Neural progenitor cell (in vitro differentiated cells): Measurements from ENCODE around the gene SDCCAG8. TPM values are rescaled to one million over a fixed set of nuclear protein-coding genes. Genes with fewer than 3 reads are reported as not detected.

Experiments used
- DNase-seq: peaks from one replicate; pipeline ENCODE4 v3.0.0-alpha.2; 2016; ENCODE audit warnings: low spot score
- H2AFZ ChIP-seq: fragments of 200-600 bp; sonication (generic); replicated peaks from 2 replicates; pipeline ENCODE4 v1.6.1; 2016; ENCODE audit warnings: antibody characterized with exemption
- H3F3A ChIP-seq: fragments of 200-600 bp; sonication (generic); 2 replicates; pipeline ENCODE4 v1.6.1; 2016; ENCODE audit warnings: antibody characterized with exemption, low read depth
- H3K27ac ChIP-seq: fragments of 200-600 bp; sonication (generic); 2 replicates; pipeline ENCODE4 v1.5.1; 2016; ENCODE audit warnings: mild to moderate bottlenecking
- H3K27me3 ChIP-seq: fragments of 200-600 bp; sonication (generic); 2 replicates; pipeline ENCODE4 v1.6.1; 2016; ENCODE audit warnings: mild to moderate bottlenecking, moderate library complexity
- H3K36me3 ChIP-seq: fragments of 200-600 bp; sonication (generic); 2 replicates; pipeline ENCODE4 v1.5.1; 2016
- H3K4me1 ChIP-seq: fragments of 200-600 bp; sonication (generic); 2 replicates; pipeline ENCODE4 v1.6.1; 2016; ENCODE audit warnings: mixed run types
- H3K4me2 ChIP-seq: fragments of 200-600 bp; sonication (generic); 2 replicates; pipeline ENCODE4 v1.6.1; 2016
- H3K4me3 ChIP-seq: fragments of 200-600 bp; sonication (generic); 2 replicates; pipeline ENCODE4 v1.5.1; 2016
- H3K79me2 ChIP-seq: fragments of 200-600 bp; sonication (generic); 2 replicates; pipeline ENCODE4 v1.6.1; 2016; ENCODE audit warnings: low read depth
- H3K9ac ChIP-seq: fragments of 200-600 bp; sonication (generic); 2 replicates; pipeline ENCODE4 v1.6.1; 2016
- H3K9me3 ChIP-seq: fragments of 200-600 bp; sonication (generic); 2 replicates; pipeline ENCODE4 v1.5.1; 2016; ENCODE audit warnings: low read depth
- H4K20me1 ChIP-seq: fragments of 200-600 bp; sonication (generic); 2 replicates; pipeline ENCODE4 v1.6.1; 2016; ENCODE audit warnings: low read depth
- H3K27ac Mint-ChIP-seq: 3 replicates; pipeline ENCODE4 v1.8.0; 2021; ENCODE audit warnings: mixed read lengths
- H3K27me3 Mint-ChIP-seq: 2 replicates; pipeline ENCODE4 v1.8.0; 2022; ENCODE audit warnings: low read depth, mild to moderate bottlenecking, inconsistent platforms, moderate library complexity, mixed read lengths; ENCODE audit not compliant: insufficient read depth
- H3K36me3 Mint-ChIP-seq: 3 replicates; pipeline ENCODE4 v1.8.0; 2021; ENCODE audit warnings: mixed read lengths
- H3K4me1 Mint-ChIP-seq: 3 replicates; pipeline ENCODE4 v1.8.0; 2021; ENCODE audit warnings: mixed read lengths
- H3K4me3 Mint-ChIP-seq: 3 replicates; pipeline ENCODE4 v1.8.0; 2021; ENCODE audit warnings: mild to moderate bottlenecking, moderate library complexity, mixed read lengths
- H3K9me3 Mint-ChIP-seq: 3 replicates; pipeline ENCODE4 v1.8.0; 2020; ENCODE audit warnings: mixed read lengths
- CTCF ChIP-seq: fragments of 200-600 bp; sonication (generic); IDR thresholded peaks from 2 replicates; pipeline ENCODE4 v1.5.1; 2017; ENCODE audit warnings: antibody characterized with exemption, mild to moderate bottlenecking
- EZH2 ChIP-seq: fragments of 200-600 bp; sonication (generic); IDR thresholded peaks from 2 replicates; pipeline ENCODE4 v1.6.1; 2017; ENCODE audit warnings: antibody characterized with exemption, mild to moderate bottlenecking, moderate library complexity
- EZH2phosphoT487 ChIP-seq: fragments of 200-600 bp; sonication (generic); IDR thresholded peaks from 2 replicates; pipeline ENCODE4 v1.6.1; 2017; ENCODE audit warnings: antibody characterized with exemption
- total RNA-seq: library from RNA; depleted of rRNA; stranded (reverse); fragments of >200 nt; gene quantifications from 2 replicates; pipeline ENCODE4 v1.2.3, GENCODE V29; 2015; ENCODE audit warnings: low replicate concordance

SDCCAG8 gene
- total RNA-seq, 1 donor from 2014 or later = 30.3 TPM

DNA sequence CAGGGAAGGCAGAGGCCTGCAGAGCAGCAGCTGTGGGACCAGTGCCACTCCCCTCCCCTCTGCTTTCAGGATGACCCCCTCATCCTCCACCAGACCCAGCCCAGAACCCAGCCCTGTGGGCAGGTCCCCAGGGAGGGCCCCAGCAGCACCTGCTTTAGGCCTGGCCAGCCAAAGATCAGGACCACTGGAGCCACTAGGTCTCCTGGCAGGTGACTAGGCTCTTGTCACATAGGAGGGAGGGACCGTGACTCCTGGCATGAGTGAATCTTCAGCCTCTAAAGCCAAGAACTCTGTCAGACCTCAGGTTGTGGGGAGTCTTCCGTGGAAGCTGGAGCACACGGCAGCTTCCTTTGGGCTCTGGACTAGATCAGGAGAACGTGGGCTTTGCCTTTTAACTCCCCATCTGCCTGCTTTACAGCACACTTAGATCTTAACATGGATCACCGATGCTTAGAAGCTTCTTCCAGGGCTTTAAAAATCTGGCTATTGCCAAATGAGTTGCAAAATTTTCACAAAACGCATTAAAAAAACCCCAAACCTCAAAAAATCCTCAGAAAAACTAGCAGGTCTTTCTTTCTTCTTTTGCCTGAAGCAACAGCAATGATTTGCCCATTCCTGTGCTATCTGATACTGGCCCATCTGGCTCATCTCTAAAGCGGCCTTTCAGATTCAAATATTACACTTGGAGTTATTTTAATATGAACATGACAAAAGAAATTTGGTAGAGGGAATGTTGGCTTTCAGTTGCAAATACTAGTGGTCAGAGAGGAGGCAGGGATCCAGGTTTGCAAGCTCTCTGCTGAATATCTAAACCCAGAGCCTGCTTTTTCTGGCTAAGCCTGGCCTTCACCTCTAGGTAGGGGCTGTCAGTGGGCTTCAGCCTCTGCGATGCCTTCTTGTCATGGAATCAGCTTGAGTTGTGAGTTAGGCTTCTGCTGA is 235.2 kb downstream of the SDCCAG8 start:
- H3K4me3 Mint-ChIP-seq = no peak overlapping the region
- Histone ChIP-seq H2AFZ (no peak overlapping the region), H4K20me1 (no peaks in the 10 kb centered on the region), H3K9ac (no peak overlapping the region), H3K27ac (no peak overlapping the region), H3K36me3 (no peaks in the 10 kb centered on the region), H3K27me3 (no peaks in the 10 kb centered on the region), H3K79me2 (no peaks in the 10 kb centered on the region), H3K4me1 (peaks cover 5% of the 10 kb centered on the region), H3K9me3 (no peaks in the 10 kb centered on the region), H3K4me2 (no peak overlapping the region), H3K4me3 (no peak overlapping the region), H3F3A (peaks cover 6% of the 10 kb centered on the region)
- H3K9me3 Mint-ChIP-seq = no peaks in the 10 kb centered on the region
- peaks cover 12% of the 10 kb centered on the region for H3K27me3 Mint-ChIP-seq
- H3K27ac Mint-ChIP-seq = no peak overlapping the region
- no peak for DNase-seq
- TF ChIP-seq EZH2phosphoT487 (no peak), EZH2 (no peak), CTCF (no peak)
- peaks cover 45% of the 10 kb centered on the region for H3K4me1 Mint-ChIP-seq
- peaks cover 7% of the 10 kb centered on the region for H3K36me3 Mint-ChIP-seq

GRCh38 chr1:243493156-243494129 is 237.6 kb downstream of the SDCCAG8 start:
- Mint-ChIP-seq H3K9me3 (no peaks in the 10 kb centered on the region), H3K4me3 (no peak overlapping the region), H3K27ac (peak overlapping the region; percentile 7), H3K4me1 (peaks cover 54% of the 10 kb centered on the region), H3K27me3 (peaks cover 13% of the 10 kb centered on the region), H3K36me3 (peaks cover 9% of the 10 kb centered on the region)
- no peak for DNase-seq
- H3K79me2 ChIP-seq = no peaks in the 10 kb centered on the region
- no peak for TF ChIP-seq CTCF
- no peak for TF ChIP-seq EZH2
- TF ChIP-seq EZH2phosphoT487 = no peak
- H3K27me3 ChIP-seq = no peaks in the 10 kb centered on the region
- H3K27ac ChIP-seq = no peak overlapping the region
- no peaks in the 10 kb centered on the region for H3K9me3 ChIP-seq
- no peak overlapping the region for H2AFZ ChIP-seq
- H4K20me1 ChIP-seq = no peaks in the 10 kb centered on the region
- H3K4me1 ChIP-seq = peaks cover 14% of the 10 kb centered on the region
- no peak overlapping the region for H3K9ac ChIP-seq
- no peaks in the 10 kb centered on the region for H3K36me3 ChIP-seq
- H3K4me2 ChIP-seq = no peak overlapping the region
- H3F3A ChIP-seq = peaks cover 6% of the 10 kb centered on the region
- no peak overlapping the region for H3K4me3 ChIP-seq

GRCh38 chr1:243494741-243495431 is 239.0 kb downstream of the SDCCAG8 start:
- Histone ChIP-seq H2AFZ (no peak overlapping the region), H3K4me2 (no peak overlapping the region), H3K36me3 (no peaks in the 10 kb centered on the region), H3K79me2 (no peaks in the 10 kb centered on the region), H3F3A (peaks cover 1% of the 10 kb centered on the region), H3K4me3 (no peak overlapping the region), H4K20me1 (no peaks in the 10 kb centered on the region), H3K4me1 (peaks cover 11% of the 10 kb centered on the region), H3K27ac (no peak overlapping the region), H3K9ac (no peak overlapping the region), H3K27me3 (no peaks in the 10 kb centered on the region), H3K9me3 (no peaks in the 10 kb centered on the region)
- no peak for DNase-seq
- peaks cover 10% of the 10 kb centered on the region for H3K27me3 Mint-ChIP-seq
- H3K4me1 Mint-ChIP-seq = peaks cover 40% of the 10 kb centered on the region
- peaks cover 11% of the 10 kb centered on the region for H3K36me3 Mint-ChIP-seq
- TF ChIP-seq EZH2 (no peak), CTCF (no peak), EZH2phosphoT487 (no peak)
- no peak overlapping the region for H3K4me3 Mint-ChIP-seq
- no peaks in the 10 kb centered on the region for H3K9me3 Mint-ChIP-seq
- H3K27ac Mint-ChIP-seq = peak overlapping the region; percentile 21
